Mucosa of stomach (tissue), 1 donor: ENCODE measurements around the gene TMEM240.
"Not testable (repeated sequence)": the region's sequence is repeated elsewhere in the genome, so short reads cannot be mapped to it uniquely, and the experiment has no call there.

ENCODE experiments used
- H3K27me3 ChIP-seq: one replicate; pipeline ENCODE4 v1.7.0; 2013; ENCODE audit warnings: mild to moderate bottlenecking, low read length; ENCODE audit not compliant: control insufficient read depth, insufficient read depth
- H3K36me3 ChIP-seq: one replicate; pipeline ENCODE4 v1.7.0; 2013; ENCODE audit warnings: low read length; ENCODE audit not compliant: control insufficient read depth, insufficient read depth
- H3K4me1 ChIP-seq: one replicate; pipeline ENCODE4 v1.7.0; 2013; ENCODE audit warnings: mild to moderate bottlenecking, low read length; ENCODE audit not compliant: control insufficient read depth, insufficient read depth
- H3K4me3 ChIP-seq: one replicate; pipeline ENCODE4 v1.7.0; 2013; ENCODE audit warnings: low read length
- H3K9ac ChIP-seq: one replicate; pipeline ENCODE4 v1.7.0; 2013; ENCODE audit warnings: mild to moderate bottlenecking, low read length, moderate library complexity
- H3K9me3 ChIP-seq: one replicate; pipeline ENCODE4 v1.7.0; 2013; ENCODE audit warnings: mild to moderate bottlenecking, low read length, moderate library complexity; ENCODE audit not compliant: control insufficient read depth
- donor health status: Pancreatic carcinoma.

TMEM240 gene

GRCh38 chr1:1489231-1489630, 51.2 kb downstream of the TMEM240 start:
- Histone ChIP-seq H3K36me3 (peaks cover 9% of the 10 kb centered on the region), H3K9me3 (no peaks in the 10 kb centered on the region), H3K27me3 (no peaks in the 10 kb centered on the region), H3K4me1 (no peaks in the 10 kb centered on the region), H3K9ac (no peak overlapping the region), H3K4me3 (no peak overlapping the region)

GRCh38 chr1:1487701-1488100, 52.7 kb downstream of the TMEM240 start:
- H3K36me3 ChIP-seq: peaks cover 9% of the 10 kb centered on the region
- no peaks in the 10 kb centered on the region for H3K4me1 ChIP-seq
- H3K9me3 ChIP-seq: no peaks in the 10 kb centered on the region
- no peak overlapping the region for H3K4me3 ChIP-seq
- H3K9ac ChIP-seq: no peak overlapping the region
- H3K27me3 ChIP-seq: no peaks in the 10 kb centered on the region

- not testable (repeated sequence) for H3K27me3 ChIP-seq, H3K4me3 ChIP-seq, H3K36me3 ChIP-seq, H3K9me3 ChIP-seq, H3K9ac ChIP-seq, H3K4me1 ChIP-seq
These were observed 54.6 kb downstream of the TMEM240 start for GRCh38 chr1:1485755-1486317.

- H3K9me3 ChIP-seq, H3K27me3 ChIP-seq, H3K4me1 ChIP-seq, H3K36me3 ChIP-seq, H3K9ac ChIP-seq, H3K4me3 ChIP-seq: not testable (repeated sequence)
These were observed 55.3 kb downstream of the TMEM240 start for GRCh38 chr1:1484976-1485750.
